OCI-LY7 (cell line): ENCODE data around the gene SCN4A.

Source experiments
- CTCF ChIP-seq: fragments of 200-600 bp; sonication (generic); conservative IDR thresholded peaks from 2 replicates; pipeline ENCODE4 v1.5.1; 2014; ENCODE audit warnings: mild to moderate bottlenecking, antibody characterized with exemption, low read length, moderate library complexity, mixed read lengths
- EZH2phosphoT487 ChIP-seq: fragments of 200-600 bp; sonication (generic); IDR thresholded peaks from 2 replicates; pipeline ENCODE4 v1.6.1; 2018; ENCODE audit warnings: low read depth, borderline replicate concordance, mild to moderate bottlenecking, mixed run types, antibody characterized with exemption, low read length, moderate library complexity, mixed read lengths

- TF ChIP-seq CTCF, result no peak
- no peak for TF ChIP-seq EZH2phosphoT487
These were observed 15.4 kb upstream of the SCN4A start for GRCh38 chr17:63988127-63988478.
